Activated naive CD4-positive, alpha-beta T cell treated with anti-CD3 and anti-CD28 coated beads for 36 hours (primary cell): ENCODE data around the gene NAA10. TPM values are rescaled to one million over a fixed set of nuclear protein-coding genes. Genes with fewer than 3 reads are reported as not detected.

Experiments
- CTCF ChIA-PET: fragments of 350-600 bp; sonication (Branson Sonifier 250); formaldehyde crosslinking; loops from one replicate; lab custom pipeline; 2021; ENCODE audit warnings: antibody characterized with exemption; lab: Charles Lee
- DNase-seq: peaks from one replicate; pipeline ENCODE4 v3.0.0-alpha.2; 2020
- H3K27ac Mint-ChIP-seq: one replicate; pipeline ENCODE4 v1.8.0; 2021; ENCODE audit warnings: mild to moderate bottlenecking, mixed read lengths
- H3K27me3 Mint-ChIP-seq: one replicate; pipeline ENCODE4 v1.8.0; 2021; ENCODE audit warnings: low read depth, mixed read lengths
- H3K36me3 Mint-ChIP-seq: one replicate; pipeline ENCODE4 v1.8.0; 2021; ENCODE audit warnings: low read depth, mixed read lengths
- H3K4me1 Mint-ChIP-seq: one replicate; pipeline ENCODE4 v1.8.0; 2021; ENCODE audit warnings: low read depth, mixed read lengths
- H3K4me3 Mint-ChIP-seq: one replicate; pipeline ENCODE4 v1.8.0; 2021; ENCODE audit warnings: mild to moderate bottlenecking, moderate library complexity, mixed read lengths
- H3K9me3 Mint-ChIP-seq: one replicate; pipeline ENCODE4 v1.8.0; 2021; ENCODE audit warnings: mixed read lengths
- intact Hi-C: fragments of 100-400 bp; cut with micrococcal nuclease; formaldehyde crosslinking; loops from one replicate; pipeline ENCODE4 v1.15.1; 2023
- total RNA-seq, 2 experiments: library from RNA; stranded (reverse); gene quantifications; one replicate each; pipeline ENCODE4 v1.2.3, GENCODE V29; 2021

NAA10 gene
- total RNA-seq, 2 experiments from 2014 or later, result 120 to 121 TPM

DNA sequence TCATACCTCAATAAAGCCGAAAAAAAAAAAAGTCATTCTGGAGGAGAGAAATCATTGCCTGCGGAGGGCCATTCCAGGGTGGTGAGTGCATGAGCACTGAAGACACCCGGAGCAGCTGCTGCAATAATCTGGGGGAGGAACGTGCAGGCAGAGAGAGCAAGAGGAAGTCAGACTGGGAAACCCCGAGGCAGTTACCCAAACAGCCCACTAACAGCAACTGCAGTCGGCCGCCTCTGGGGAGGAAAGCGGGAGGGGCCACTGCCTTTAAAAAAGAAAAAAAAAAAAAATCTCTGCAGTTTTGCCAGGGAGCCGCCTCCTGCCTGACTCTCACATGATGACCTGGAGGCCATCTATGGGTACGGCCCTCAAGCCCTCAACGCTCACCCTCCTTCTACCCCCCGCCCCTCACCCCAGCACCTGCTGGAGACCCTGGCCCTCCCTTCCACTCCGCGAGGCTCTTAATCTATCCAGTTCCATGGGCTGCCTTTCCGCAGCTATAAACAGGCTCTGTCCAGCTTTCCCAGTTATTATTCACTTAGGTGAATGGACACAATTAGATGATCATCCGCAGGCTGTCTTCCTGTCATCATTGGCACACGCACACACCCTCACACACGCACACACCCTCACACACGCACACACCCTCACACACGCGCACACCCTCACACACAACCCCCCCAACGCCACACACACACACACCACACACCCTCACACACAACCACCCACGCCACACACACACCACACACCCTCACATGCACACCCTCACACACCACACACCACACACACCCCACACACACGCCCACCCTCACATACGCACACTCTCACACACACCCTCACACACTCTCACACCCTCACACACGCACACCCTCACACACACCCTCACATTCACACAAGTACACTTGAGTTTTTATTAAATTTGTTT is 33.7 kb downstream of the NAA10 start:
- Mint-ChIP-seq H3K27me3 (no peaks in the 10 kb centered on the region), H3K4me1 (peaks cover 33% of the 10 kb centered on the region), H3K9me3 (no peaks in the 10 kb centered on the region), H3K4me3 (peak overlapping the region; percentile 43), H3K27ac (peak overlapping the region; percentile 53), H3K36me3 (no peaks in the 10 kb centered on the region)
- DNase-seq, result peak; percentile 82
- CTCF ChIA-PET, result interaction anchor here (0.6 to 0.7 kb wide), 3 partner anchors 10 to 202 kb away, joined by 3 to 5 read pairs (median 5); no protein-coding TSS in a partner anchor
- intact Hi-C loops, result loop anchor here (1.0 to 2.0 kb wide), 2 partner anchors 15 to 24 kb away; partner anchors contain the start of gene L1CAM

- CTCF ChIA-PET, result no interaction called here
- H3K9me3 Mint-ChIP-seq, result no peaks in the 10 kb centered on the region
- H3K4me3 Mint-ChIP-seq, result no peak overlapping the region
- no peaks in the 10 kb centered on the region for H3K36me3 Mint-ChIP-seq
- peaks cover 20% of the 10 kb centered on the region for H3K4me1 Mint-ChIP-seq
- DNase-seq, result no peak
- H3K27ac Mint-ChIP-seq, result no peak overlapping the region
- intact Hi-C loops, result no loop called here
- no peaks in the 10 kb centered on the region for H3K27me3 Mint-ChIP-seq
These were observed 36.9 kb downstream of the NAA10 start for GRCh38 chrX:153897899-153898298.

DNA sequence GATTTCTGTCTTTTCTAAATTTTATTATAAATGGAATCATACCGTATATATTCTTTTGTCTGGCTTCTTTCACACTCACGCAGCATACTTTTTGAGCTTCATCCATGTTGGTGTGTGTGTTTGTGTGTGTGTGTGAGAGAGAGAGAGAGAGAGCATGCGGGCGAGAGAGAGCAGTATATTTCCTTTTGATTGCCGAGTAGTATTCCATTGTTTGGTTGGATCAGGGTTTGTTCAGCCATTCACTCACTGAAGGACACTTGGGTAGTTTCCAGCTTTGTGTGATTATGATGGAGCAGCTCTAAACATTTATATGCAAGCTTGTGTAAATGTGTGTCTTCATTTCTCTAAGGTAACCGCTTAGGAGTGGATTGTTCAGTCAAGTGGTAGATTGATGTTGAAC is 45.7 kb downstream of the NAA10 start:
- Mint-ChIP-seq H3K27ac (no peak overlapping the region), H3K4me1 (peaks cover 3% of the 10 kb centered on the region), H3K9me3 (no peaks in the 10 kb centered on the region), H3K4me3 (no peak overlapping the region), H3K36me3 (no peaks in the 10 kb centered on the region), H3K27me3 (peaks cover 8% of the 10 kb centered on the region)
- intact Hi-C loops, result no loop called here
- DNase-seq, result no peak
- CTCF ChIA-PET, result no interaction called here

GRCh38 chrX:153888344-153888743 is 46.5 kb downstream of the NAA10 start:
- DNase-seq, result no peak
- no peak overlapping the region for H3K27ac Mint-ChIP-seq
- H3K9me3 Mint-ChIP-seq, result no peaks in the 10 kb centered on the region
- no peaks in the 10 kb centered on the region for H3K36me3 Mint-ChIP-seq
- intact Hi-C loops, result no loop called here
- H3K4me3 Mint-ChIP-seq, result no peak overlapping the region
- H3K4me1 Mint-ChIP-seq, result peaks cover 3% of the 10 kb centered on the region
- CTCF ChIA-PET, result no interaction called here
- peaks cover 8% of the 10 kb centered on the region for H3K27me3 Mint-ChIP-seq

- Mint-ChIP-seq H3K9me3 (no peaks in the 10 kb centered on the region), H3K27ac (no peak overlapping the region), H3K4me3 (no peak overlapping the region), H3K36me3 (no peaks in the 10 kb centered on the region), H3K27me3 (peaks cover 8% of the 10 kb centered on the region), H3K4me1 (peaks cover 3% of the 10 kb centered on the region)
- DNase-seq, result no peak
- intact Hi-C loops, result no loop called here
- CTCF ChIA-PET, result no interaction called here
These were observed 47.5 kb downstream of the NAA10 start for GRCh38 chrX:153887385-153887784.

DNA sequence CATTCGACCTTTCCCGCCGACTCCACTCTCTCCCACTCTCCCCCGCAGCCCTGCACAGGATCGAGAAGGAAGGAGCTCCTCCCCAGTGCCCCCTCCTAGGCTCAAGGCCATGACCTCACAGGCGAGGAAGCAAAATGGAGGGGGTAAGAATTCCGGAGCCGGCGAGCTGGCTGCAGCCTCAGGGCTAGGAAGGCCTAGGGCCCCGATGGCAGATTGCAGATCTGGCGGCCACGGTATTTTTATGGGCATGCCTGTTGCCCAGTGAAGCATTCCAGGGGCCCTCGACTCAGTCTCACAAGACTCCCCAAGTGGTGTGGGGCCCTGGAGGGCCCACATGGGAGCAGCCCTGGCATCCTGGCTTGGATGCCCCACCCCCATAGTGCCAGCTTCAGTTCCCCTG is 47.9 kb downstream of the NAA10 start:
- Mint-ChIP-seq H3K4me3 (no peak overlapping the region), H3K36me3 (no peaks in the 10 kb centered on the region), H3K4me1 (peaks cover 3% of the 10 kb centered on the region), H3K27ac (no peak overlapping the region), H3K27me3 (peaks cover 8% of the 10 kb centered on the region), H3K9me3 (no peaks in the 10 kb centered on the region)
- no peak for DNase-seq
- intact Hi-C loops, result loop anchor here (1.0 kb wide), 1 partner anchor 13 kb away; no protein-coding TSS in a partner anchor
- CTCF ChIA-PET, result no interaction called here

DNA sequence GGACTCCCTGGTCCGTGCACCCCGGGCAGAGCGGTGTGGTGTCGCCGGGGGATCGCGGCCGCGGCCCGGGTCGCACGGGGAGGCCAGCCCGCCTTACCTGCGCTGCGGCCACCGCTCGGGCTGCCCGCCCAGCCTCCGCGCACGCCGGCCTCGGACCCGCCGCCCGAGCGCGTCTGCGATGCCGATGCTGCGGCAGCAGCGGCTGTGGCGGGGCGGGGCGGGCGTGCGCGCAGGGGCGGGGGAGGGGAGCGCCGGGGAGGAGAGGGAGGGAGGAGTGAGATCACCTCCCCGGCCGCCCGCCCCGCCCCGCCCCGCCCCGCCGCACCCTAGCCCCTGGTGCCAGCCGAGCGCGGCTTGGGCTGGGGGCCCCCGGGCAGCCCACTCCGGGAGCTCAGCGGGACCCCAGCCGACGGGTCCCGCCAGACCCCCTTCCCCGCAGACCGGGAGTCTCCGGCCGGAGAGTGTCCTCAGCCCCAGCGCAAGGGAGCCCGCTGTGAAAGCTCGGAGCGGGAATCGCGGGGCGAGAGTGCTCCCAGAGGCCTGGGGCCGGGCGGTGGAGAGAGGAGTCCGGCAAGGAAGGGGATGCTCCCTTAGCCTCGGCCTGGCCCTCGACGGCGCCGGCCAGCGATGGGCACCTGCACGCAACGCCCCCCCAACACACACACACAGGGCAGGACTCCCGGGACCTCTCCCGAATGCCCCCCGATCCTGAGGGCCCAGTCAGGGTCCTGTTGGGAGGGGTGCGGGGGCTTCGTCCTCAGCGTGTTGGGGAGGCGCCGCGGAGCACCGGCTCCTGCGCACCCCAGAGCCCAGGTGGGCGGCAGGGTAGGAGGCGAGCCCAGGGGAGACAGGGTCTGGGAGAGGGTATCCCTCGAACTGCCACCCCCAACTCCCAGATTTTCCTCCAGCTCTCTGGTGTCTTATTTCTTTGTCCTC is 48.6 kb downstream of the NAA10 start, which contains the start of gene L1CAM:
TSS of gene L1CAM (minus strand) at position 206 of the 936 bp plus-strand sequence. CDS start 10,337 bp downstream, outside the sequence.
- H3K36me3 Mint-ChIP-seq, result no peaks in the 10 kb centered on the region
- intact Hi-C loops, result loop anchor here (1.0 kb wide), 1 partner anchor 14 kb away; no protein-coding TSS in a partner anchor
- CTCF ChIA-PET, result no interaction called here
- peaks cover 3% of the 10 kb centered on the region for H3K4me1 Mint-ChIP-seq
- H3K27ac Mint-ChIP-seq, result no peak within 1 kb of the TSS
- DNase-seq, result peak; percentile 38
- H3K9me3 Mint-ChIP-seq, result no peaks in the 10 kb centered on the region
- peak within 1 kb of the TSS; percentile 53 for H3K4me3 Mint-ChIP-seq
- H3K27me3 Mint-ChIP-seq, result peaks cover 8% of the 10 kb centered on the region

DNA sequence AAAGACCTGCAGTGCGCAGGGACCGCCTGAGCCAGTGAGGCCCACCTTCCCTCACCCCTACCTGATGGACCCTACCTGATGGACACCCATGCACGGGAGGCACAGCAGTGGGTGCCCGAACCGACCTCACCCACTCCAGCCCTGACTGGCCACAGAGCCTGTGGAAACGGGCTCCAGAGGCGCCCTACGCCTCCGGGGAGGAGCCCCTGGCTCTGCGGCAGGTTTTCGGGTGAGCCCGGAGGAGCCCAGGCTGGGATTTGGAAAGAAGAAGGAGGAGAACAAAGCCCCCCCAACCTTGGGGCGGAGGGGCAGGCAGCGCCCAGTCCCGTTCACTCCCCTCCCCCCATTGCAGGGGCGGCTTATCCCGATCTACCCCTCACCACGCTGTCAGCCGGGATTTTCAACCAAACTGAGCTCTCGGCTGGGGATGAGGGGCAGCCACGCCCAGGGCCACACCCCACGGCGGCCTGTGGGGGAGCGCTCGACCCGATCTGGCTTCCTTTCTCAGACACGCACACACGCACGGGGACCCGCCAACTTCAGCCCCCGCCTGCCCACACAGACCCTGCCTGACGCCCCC is 49.5 kb downstream of the NAA10 start:
- intact Hi-C loops, result no loop called here
- peaks cover 3% of the 10 kb centered on the region for H3K4me1 Mint-ChIP-seq
- H3K36me3 Mint-ChIP-seq, result no peaks in the 10 kb centered on the region
- H3K9me3 Mint-ChIP-seq, result no peaks in the 10 kb centered on the region
- H3K27ac Mint-ChIP-seq, result no peak overlapping the region
- no peak for DNase-seq
- H3K4me3 Mint-ChIP-seq, result peak overlapping the region; percentile 53
- CTCF ChIA-PET, result no interaction called here
- H3K27me3 Mint-ChIP-seq, result peaks cover 8% of the 10 kb centered on the region

GRCh38 chrX:153884590-153884989 is 50.2 kb downstream of the NAA10 start:
- no peaks in the 10 kb centered on the region for H3K36me3 Mint-ChIP-seq
- peak; percentile 41 for DNase-seq
- intact Hi-C loops, result loop anchor here (1.0 kb wide), 1 partner anchor 120 kb away; the partner anchor contains the start of gene PLXNB3
- peaks cover 8% of the 10 kb centered on the region for H3K27me3 Mint-ChIP-seq
- H3K27ac Mint-ChIP-seq, result no peak overlapping the region
- CTCF ChIA-PET, result no interaction called here
- H3K4me1 Mint-ChIP-seq, result peaks cover 3% of the 10 kb centered on the region
- no peaks in the 10 kb centered on the region for H3K9me3 Mint-ChIP-seq
- no peak overlapping the region for H3K4me3 Mint-ChIP-seq

DNA sequence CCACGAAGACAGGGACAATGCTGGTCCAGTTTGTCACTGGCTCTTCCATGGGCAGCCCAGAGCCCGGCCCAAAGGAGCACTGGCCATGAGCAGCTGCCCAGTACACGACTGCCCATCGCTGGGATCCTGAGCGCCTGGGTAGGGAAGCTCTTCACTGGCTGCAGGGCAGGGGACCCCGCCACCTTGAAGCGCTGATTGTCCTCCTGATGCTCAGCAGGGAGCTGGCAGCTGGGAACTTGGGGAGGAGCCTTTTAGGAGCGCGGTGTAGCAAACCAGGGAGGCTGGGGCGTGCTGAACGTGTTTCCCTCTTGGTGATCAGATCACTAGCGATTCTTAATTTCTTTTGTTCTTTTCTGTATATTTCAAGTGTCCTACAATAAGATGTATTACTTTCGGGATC is 50.7 kb downstream of the NAA10 start:
- intact Hi-C loops, result loop anchor here (1.0 kb wide), 1 partner anchor 120 kb away; the partner anchor contains the start of gene PLXNB3
- no peak overlapping the region for H3K4me3 Mint-ChIP-seq
- no peak for DNase-seq
- H3K9me3 Mint-ChIP-seq, result no peaks in the 10 kb centered on the region
- no peak overlapping the region for H3K27ac Mint-ChIP-seq
- CTCF ChIA-PET, result no interaction called here
- peaks cover 6% of the 10 kb centered on the region for H3K4me1 Mint-ChIP-seq
- H3K27me3 Mint-ChIP-seq, result peaks cover 8% of the 10 kb centered on the region
- no peaks in the 10 kb centered on the region for H3K36me3 Mint-ChIP-seq

- Mint-ChIP-seq H3K27me3 (peaks cover 8% of the 10 kb centered on the region), H3K27ac (no peak overlapping the region), H3K4me1 (peaks cover 13% of the 10 kb centered on the region), H3K4me3 (no peak overlapping the region), H3K36me3 (no peaks in the 10 kb centered on the region), H3K9me3 (no peaks in the 10 kb centered on the region)
- CTCF ChIA-PET, result no interaction called here
- DNase-seq, result no peak
- intact Hi-C loops, result no loop called here
These were observed 51.5 kb downstream of the NAA10 start for GRCh38 chrX:153883163-153883843.
